Measurements from ENCODE around the gene ITGA11.
A peak's percentile ranks its signal among the peaks of the same experiment; 100 is the strongest.

ITGA11 gene

DNA sequence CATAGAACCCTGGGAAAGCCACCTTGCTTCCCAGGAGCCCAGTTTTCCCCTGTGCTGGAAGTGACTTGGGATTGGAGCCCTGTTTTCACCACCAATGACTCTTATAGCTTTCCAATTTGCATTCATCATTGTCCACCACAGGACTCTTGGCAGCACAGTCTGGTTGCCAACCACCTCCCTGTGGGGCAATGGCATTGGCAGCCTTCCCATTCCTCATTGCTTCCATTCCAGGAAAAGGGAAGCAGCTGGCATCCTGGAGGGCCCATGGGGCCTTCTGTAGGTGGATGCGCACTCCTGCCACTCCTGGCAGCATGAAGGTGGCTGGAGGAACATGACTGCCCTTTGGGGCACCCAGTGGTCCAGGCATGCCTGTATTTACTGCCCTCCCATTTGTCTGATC lies 96.7 kb downstream of the ITGA11 start:
- TF ChIP-seq, protein P1, sequence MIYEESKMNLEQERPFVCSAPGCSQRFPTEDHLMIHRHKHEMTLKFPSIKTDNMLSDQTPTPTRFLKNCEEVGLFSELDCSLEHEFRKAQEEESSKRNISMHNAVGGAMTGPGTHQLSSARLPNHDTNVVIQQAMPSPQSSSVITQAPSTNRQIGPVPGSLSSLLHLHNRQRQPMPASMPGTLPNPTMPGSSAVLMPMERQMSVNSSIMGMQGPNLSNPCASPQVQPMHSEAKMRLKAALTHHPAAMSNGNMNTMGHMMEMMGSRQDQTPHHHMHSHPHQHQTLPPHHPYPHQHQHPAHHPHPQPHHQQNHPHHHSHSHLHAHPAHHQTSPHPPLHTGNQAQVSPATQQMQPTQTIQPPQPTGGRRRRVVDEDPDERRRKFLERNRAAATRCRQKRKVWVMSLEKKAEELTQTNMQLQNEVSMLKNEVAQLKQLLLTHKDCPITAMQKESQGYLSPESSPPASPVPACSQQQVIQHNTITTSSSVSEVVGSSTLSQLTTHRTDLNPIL (CRISPR knock-in tag; IDR thresholded peaks at IDR 0.05; ENCODE audit: low read depth) = no peak
- TF ChIP-seq PPARA (CRISPR knock-in tag; IDR thresholded peaks at IDR 0.05; ENCODE audit: borderline replicate concordance) (no peak), ESRRG (CRISPR knock-in tag; IDR thresholded peaks at IDR 0.05) (no peak), TCF4 (CRISPR knock-in tag; IDR thresholded peaks at IDR 0.05; ENCODE audit: borderline replicate concordance) (no peak), ZFP3 (CRISPR knock-in tag; IDR thresholded peaks at IDR 0.05) (no peak), CSDC2 (CRISPR knock-in tag; IDR thresholded peaks at IDR 0.05) (no peak), ZC3H10 (CRISPR knock-in tag; IDR thresholded peaks at IDR 0.05) (no peak), ZNF565 (CRISPR knock-in tag; conservative IDR thresholded peaks at IDR 0.05; ENCODE audit: low read depth) (no peak), TOX (CRISPR knock-in tag; IDR thresholded peaks at IDR 0.05; ENCODE audit: borderline replicate concordance) (no peak), SNAI2 (CRISPR knock-in tag; IDR thresholded peaks at IDR 0.05) (no peak), GLIS3 (CRISPR knock-in tag; IDR thresholded peaks at IDR 0.05) (no peak), ZFP30 (CRISPR knock-in tag; IDR thresholded peaks at IDR 0.05) (no peak), RARB (CRISPR knock-in tag; IDR thresholded peaks at IDR 0.05) (no peak), BACH2 (CRISPR knock-in tag; IDR thresholded peaks at IDR 0.05; ENCODE audit: borderline replicate concordance) (no peak), ZNF8 (CRISPR knock-in tag; IDR thresholded peaks at IDR 0.05) (no peak), ARNTL (CRISPR knock-in tag; IDR thresholded peaks at IDR 0.05; ENCODE audit: borderline replicate concordance, low read depth) (no peak)
- TF ChIP-seq, protein P2, sequence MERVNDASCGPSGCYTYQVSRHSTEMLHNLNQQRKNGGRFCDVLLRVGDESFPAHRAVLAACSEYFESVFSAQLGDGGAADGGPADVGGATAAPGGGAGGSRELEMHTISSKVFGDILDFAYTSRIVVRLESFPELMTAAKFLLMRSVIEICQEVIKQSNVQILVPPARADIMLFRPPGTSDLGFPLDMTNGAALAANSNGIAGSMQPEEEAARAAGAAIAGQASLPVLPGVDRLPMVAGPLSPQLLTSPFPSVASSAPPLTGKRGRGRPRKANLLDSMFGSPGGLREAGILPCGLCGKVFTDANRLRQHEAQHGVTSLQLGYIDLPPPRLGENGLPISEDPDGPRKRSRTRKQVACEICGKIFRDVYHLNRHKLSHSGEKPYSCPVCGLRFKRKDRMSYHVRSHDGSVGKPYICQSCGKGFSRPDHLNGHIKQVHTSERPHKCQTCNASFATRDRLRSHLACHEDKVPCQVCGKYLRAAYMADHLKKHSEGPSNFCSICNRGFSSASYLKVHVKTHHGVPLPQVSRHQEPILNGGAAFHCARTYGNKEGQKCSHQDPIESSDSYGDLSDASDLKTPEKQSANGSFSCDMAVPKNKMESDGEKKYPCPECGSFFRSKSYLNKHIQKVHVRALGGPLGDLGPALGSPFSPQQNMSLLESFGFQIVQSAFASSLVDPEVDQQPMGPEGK (CRISPR knock-in tag; IDR thresholded peaks at IDR 0.05; ENCODE audit: borderline replicate concordance) = no peak
- TF ChIP-seq, protein P3, sequence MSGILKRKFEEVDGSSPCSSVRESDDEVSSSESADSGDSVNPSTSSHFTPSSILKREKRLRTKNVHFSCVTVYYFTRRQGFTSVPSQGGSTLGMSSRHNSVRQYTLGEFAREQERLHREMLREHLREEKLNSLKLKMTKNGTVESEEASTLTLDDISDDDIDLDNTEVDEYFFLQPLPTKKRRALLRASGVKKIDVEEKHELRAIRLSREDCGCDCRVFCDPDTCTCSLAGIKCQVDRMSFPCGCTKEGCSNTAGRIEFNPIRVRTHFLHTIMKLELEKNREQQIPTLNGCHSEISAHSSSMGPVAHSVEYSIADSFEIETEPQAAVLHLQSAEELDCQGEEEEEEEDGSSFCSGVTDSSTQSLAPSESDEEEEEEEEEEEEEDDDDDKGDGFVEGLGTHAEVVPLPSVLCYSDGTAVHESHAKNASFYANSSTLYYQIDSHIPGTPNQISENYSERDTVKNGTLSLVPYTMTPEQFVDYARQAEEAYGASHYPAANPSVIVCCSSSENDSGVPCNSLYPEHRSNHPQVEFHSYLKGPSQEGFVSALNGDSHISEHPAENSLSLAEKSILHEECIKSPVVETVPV (CRISPR knock-in tag; IDR thresholded peaks at IDR 0.05) = no peak
- TF ChIP-seq, protein P4, sequence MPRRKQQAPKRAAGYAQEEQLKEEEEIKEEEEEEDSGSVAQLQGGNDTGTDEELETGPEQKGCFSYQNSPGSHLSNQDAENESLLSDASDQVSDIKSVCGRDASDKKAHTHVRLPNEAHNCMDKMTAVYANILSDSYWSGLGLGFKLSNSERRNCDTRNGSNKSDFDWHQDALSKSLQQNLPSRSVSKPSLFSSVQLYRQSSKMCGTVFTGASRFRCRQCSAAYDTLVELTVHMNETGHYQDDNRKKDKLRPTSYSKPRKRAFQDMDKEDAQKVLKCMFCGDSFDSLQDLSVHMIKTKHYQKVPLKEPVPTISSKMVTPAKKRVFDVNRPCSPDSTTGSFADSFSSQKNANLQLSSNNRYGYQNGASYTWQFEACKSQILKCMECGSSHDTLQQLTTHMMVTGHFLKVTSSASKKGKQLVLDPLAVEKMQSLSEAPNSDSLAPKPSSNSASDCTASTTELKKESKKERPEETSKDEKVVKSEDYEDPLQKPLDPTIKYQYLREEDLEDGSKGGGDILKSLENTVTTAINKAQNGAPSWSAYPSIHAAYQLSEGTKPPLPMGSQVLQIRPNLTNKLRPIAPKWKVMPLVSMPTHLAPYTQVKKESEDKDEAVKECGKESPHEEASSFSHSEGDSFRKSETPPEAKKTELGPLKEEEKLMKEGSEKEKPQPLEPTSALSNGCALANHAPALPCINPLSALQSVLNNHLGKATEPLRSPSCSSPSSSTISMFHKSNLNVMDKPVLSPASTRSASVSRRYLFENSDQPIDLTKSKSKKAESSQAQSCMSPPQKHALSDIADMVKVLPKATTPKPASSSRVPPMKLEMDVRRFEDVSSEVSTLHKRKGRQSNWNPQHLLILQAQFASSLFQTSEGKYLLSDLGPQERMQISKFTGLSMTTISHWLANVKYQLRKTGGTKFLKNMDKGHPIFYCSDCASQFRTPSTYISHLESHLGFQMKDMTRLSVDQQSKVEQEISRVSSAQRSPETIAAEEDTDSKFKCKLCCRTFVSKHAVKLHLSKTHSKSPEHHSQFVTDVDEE (CRISPR knock-in tag; IDR thresholded peaks at IDR 0.05) = no peak
- TF ChIP-seq, protein P5, sequence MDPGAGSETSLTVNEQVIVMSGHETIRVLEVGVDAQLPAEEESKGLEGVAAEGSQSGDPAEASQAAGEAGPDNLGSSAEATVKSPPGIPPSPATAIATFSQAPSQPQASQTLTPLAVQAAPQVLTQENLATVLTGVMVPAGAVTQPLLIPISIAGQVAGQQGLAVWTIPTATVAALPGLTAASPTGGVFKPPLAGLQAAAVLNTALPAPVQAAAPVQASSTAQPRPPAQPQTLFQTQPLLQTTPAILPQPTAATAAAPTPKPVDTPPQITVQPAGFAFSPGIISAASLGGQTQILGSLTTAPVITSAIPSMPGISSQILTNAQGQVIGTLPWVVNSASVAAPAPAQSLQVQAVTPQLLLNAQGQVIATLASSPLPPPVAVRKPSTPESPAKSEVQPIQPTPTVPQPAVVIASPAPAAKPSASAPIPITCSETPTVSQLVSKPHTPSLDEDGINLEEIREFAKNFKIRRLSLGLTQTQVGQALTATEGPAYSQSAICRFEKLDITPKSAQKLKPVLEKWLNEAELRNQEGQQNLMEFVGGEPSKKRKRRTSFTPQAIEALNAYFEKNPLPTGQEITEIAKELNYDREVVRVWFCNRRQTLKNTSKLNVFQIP (CRISPR knock-in tag; IDR thresholded peaks at IDR 0.05; ENCODE audit: borderline replicate concordance, low read depth) = no peak
- peak; percentile 69 for ATAC-seq

DNA sequence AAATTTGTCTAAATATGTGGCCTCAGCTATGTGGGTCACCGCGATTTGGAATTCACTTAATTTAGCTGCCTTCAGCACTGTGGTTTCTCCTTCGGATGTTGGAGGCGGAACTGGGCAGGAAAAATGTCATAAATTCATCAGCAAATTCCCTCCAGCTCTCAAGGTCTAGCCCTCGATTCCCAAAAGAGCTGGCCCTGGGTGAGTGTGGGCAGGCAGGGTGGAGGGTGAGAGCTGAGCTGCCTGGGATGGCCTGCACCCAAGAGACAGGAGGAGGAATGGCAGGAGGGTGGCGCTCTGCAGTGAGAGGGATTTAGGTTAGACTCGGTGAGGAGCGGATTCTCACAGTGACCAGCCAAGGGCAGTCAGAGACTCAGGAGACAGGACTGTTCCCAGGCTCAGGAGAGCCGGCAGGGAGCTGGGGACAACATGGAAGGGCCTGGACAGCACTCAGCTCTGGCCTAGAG lies 97.3 kb downstream of the ITGA11 start:
- peak; percentile 58 for ATAC-seq

More for the DNA sequence above, 97.3 kb downstream of the ITGA11 start:
- no peak for TF ChIP-seq ZFP3 (CRISPR knock-in tag; IDR thresholded peaks at IDR 0.05)
- no peak for TF ChIP-seq ZFP30 (CRISPR knock-in tag; IDR thresholded peaks at IDR 0.05)
- no peak for TF ChIP-seq GLIS3 (CRISPR knock-in tag; IDR thresholded peaks at IDR 0.05)
- TF ChIP-seq TCF4 (CRISPR knock-in tag; IDR thresholded peaks at IDR 0.05; ENCODE audit: borderline replicate concordance) = no peak
- TF ChIP-seq CSDC2 (CRISPR knock-in tag; IDR thresholded peaks at IDR 0.05) = no peak
- TF ChIP-seq TOX (CRISPR knock-in tag; IDR thresholded peaks at IDR 0.05; ENCODE audit: borderline replicate concordance) = no peak
- TF ChIP-seq BACH2 (CRISPR knock-in tag; IDR thresholded peaks at IDR 0.05; ENCODE audit: borderline replicate concordance) = no peak
- TF ChIP-seq ZC3H10 (CRISPR knock-in tag; IDR thresholded peaks at IDR 0.05) = no peak
- no peak for TF ChIP-seq ESRRG (CRISPR knock-in tag; IDR thresholded peaks at IDR 0.05)
- no peak for TF ChIP-seq ZNF70 (CRISPR knock-in tag; IDR thresholded peaks at IDR 0.05)
- no peak for TF ChIP-seq ARNTL (CRISPR knock-in tag; IDR thresholded peaks at IDR 0.05; ENCODE audit: borderline replicate concordance, low read depth)
- TF ChIP-seq ISL1 (CRISPR knock-in tag; IDR thresholded peaks at IDR 0.05) = no peak
- TF ChIP-seq, protein P1 (CRISPR knock-in tag; IDR thresholded peaks at IDR 0.05; ENCODE audit: low read depth) = no peak
- no peak for TF ChIP-seq SNAI2 (CRISPR knock-in tag; IDR thresholded peaks at IDR 0.05)
- TF ChIP-seq, protein P2 (CRISPR knock-in tag; IDR thresholded peaks at IDR 0.05; ENCODE audit: borderline replicate concordance) = no peak
- TF ChIP-seq, protein P5 (CRISPR knock-in tag; IDR thresholded peaks at IDR 0.05; ENCODE audit: borderline replicate concordance, low read depth) = no peak
- no peak for TF ChIP-seq ZNF8 (CRISPR knock-in tag; IDR thresholded peaks at IDR 0.05)
- TF ChIP-seq RARB (CRISPR knock-in tag; IDR thresholded peaks at IDR 0.05) = no peak

Data from SK-N-SH treated with all-trans-retinoic acid at 6 μM for 48 hours (cell line).